ENCODE measurements around the gene TMPRSS2.
A peak's percentile ranks its signal among the peaks of the same experiment; 100 is the strongest.
"Not testable (repeated sequence)": the region's sequence is repeated elsewhere in the genome, so short reads cannot be mapped to it uniquely, and the experiment has no call there.

TMPRSS2 gene

GRCh38 chr21:41428311-41428710, 79.6 kb downstream of the TMPRSS2 start:
- no peak for DNase-seq

DNA sequence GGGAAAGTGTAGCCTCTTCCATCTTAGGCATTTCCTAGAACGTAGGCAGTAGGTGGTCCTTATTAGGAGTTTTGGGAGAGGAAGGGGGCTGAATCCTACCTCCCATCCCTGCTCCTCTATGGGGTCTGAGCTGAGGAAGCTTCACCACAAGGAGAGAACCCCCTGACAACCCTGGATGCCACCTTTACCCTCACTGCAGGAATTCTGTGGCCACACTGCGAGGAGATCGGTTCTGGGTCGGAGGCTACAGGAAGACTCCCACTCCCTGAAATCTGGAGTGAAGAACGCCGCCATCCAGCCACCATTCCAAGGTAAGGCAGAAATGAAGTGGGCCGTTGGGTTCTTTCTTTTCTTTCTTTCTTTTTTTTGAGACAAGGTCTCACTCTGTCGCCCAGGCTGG, 80.4 kb downstream of the TMPRSS2 start:
- DNase-seq = no peak

DNA sequence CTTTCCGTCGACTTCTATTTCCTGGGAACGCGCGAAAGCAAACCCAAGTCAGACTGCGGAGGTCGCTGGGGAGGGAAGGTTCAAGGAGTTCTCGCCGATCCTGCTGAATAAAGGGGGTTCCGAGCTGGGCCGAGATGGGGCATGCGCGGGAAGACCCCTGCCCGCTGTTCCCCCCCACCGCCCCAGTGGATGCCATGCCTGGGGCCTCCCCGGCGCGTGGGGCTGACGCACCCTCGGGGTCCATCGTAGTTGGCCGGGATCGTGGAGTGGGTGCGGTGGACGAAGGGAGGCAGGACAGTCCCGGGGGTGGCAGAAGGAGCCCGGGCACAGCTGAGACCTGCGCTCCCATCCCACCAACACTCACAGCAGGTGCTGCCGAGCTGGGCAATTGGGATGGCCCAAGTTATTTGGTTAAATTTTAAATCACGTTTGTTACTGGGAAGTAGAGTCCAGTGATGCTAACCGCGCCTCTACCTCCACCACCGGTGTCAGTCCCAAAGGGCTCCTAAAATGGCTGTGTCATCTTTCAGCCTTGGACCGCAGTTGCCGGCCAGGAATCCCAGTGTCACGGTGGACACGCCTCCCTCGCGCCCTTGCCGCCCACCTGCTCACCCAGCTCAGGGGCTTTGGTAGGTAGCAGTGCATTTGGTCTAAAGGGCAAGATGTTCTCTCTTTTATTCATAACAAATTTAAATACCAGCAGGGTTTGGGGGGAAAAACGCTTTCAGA, 81.1 kb downstream of the TMPRSS2 start:
- DNase-seq = peak in 1 of 51 donors; percentile 13

DNA sequence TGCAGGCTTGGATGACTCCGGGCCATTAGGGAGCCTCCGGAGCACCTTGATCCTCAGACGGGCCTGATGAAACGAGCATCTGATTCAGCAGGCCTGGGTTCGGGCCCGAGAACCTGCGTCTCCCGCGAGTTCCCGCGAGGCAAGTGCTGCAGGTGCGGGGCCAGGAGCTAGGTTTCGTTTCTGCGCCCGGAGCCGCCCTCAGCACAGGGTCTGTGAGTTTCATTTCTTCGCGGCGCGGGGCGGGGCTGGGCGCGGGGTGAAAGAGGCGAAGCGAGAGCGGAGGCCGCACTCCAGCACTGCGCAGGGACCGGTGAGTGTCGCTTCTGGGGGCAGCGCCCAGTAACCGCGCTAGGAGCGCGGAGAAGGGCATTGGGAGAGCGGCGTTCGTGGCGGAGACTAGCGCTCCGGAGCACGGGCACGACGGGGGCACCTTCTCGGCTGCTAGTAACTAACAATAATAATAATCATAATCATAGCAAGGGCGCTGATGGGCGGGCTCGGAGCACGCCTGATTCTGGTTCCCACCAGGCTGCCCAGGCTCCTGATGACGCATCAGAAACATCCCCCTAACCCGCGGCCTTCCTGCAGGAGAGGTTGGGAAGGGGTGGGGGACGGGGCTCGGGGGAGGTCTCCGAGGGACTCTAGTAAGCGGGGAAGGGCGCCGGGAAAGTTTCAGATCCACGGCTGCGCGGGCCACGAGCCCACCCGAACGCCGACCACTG, 81.8 kb downstream of the TMPRSS2 start, which contains the start of gene MX1:
Gene MX1 (plus strand): TSS at position 286 of the 722 bp plus-strand sequence. CDS start 5,832 bp downstream, outside the sequence.
- peak in 37 of 51 donors; percentile 5 to 62 (median 35) for DNase-seq

GRCh38 chr21:41425588-41425953, 82.4 kb downstream of the TMPRSS2 start:
- DNase-seq = no peak

GRCh38 chr21:41423305-41423636, 84.7 kb downstream of the TMPRSS2 start:
- not testable (repeated sequence) for DNase-seq

DNA sequence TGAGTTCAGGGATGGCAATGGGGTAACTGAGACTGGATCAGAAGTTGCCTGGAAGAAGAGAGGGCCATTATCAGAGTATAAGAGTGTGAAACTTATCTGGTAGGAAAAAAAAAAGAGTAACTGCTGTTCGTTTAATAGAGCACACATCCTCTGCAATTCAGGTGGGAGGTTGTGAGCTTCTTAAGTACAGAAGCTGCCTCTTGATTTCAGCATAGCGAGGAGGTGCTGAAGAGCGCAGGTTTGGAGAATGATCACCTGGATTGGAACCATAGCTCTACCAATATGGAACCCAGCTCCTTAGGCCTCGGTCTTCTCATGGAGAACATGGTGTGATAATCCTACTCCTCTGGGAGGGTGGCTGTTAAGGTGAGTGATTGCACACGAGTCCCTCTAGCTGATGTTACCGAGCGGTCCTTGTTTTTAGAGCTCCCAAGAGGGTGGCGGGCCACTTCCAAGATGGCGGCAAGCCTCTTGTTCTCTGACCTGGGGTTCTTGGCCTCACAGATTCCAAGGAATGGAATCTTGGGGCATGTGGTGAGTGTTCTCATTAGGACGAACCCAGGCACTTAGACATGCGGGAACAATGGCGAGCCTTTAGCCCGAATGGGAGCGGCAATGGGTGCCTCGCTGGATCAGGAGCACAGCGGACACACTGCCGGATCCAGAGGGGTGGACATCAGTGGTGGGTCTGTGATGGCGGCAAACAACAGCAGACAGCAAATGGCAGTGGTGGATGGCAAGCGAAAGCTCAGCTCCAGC, 85.2 kb downstream of the TMPRSS2 start:
- DNase-seq = no peak

DNA sequence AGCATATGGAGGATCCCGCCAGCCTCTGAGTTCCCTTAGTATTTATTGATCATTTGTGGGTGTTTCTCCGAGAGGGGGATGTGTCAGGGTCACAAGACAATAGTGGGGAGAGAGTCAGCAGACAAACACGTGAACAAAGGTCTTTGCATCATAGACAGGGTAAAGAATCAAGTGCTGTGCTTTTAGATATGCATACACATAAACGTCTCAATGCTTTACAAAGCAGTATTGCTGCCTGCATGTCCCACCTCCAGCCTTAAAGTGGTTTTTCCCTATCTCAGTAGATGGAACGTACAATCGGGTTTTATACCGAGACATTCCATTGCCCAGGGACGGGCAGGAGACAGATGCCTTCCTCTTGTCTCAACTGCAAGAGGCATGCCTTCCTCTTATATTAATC, 87.0 kb downstream of the TMPRSS2 start:
- DNase-seq = not testable (repeated sequence)

DNA sequence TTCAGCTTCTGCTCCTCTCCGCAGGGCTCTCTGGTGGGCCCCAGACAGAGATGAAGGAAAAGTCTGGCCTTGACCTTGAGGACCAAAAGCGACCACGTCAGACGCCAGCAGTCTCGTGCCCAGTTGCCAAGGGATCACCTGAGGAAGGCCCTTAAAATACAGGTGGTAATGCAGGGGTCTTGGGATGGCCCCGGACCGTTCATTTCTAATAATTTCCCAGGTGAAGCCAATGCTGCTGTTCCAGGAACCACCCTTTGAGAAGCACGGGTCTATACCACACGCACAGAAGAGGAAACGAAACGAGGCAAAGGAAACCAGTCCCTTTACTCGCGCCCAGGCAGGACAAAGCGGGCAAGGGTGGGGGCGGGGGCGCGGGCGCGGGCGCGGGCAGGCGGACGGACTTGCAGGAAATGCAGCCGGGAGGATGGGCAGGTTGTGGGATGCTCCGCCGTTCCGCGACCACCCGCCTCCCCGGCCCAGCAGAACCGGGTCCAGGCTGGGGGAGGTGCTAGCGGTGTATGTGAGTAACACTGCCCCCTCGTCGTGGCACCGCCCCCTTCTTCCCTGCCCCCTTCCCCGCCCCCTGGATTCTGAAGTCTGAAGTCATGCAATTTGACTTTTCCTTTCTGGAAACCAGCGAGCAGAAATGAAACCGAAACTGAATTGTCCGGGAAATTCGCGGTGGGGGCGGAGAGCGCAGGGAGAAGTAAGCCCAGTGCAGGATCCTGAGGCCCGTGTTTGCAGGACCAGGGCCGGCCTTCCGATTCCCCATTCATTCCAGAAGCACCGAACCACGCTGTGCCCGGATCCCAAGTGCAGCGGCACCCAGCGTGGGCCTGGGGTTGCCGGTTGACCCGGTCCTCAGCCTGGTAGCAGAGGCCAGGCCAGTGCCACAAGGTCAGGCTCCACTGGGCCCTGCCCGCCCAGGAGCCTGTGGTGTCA, 87.8 kb downstream of the TMPRSS2 start:
- peak in 49 of 51 donors; percentile 23 to 81 (median 53) for DNase-seq

- no peak for DNase-seq
These were observed 88.8 kb downstream of the TMPRSS2 start for GRCh38 chr21:41418956-41419680.

- DNase-seq = no peak
These were observed 89.6 kb downstream of the TMPRSS2 start for GRCh38 chr21:41418393-41418792.

DNA sequence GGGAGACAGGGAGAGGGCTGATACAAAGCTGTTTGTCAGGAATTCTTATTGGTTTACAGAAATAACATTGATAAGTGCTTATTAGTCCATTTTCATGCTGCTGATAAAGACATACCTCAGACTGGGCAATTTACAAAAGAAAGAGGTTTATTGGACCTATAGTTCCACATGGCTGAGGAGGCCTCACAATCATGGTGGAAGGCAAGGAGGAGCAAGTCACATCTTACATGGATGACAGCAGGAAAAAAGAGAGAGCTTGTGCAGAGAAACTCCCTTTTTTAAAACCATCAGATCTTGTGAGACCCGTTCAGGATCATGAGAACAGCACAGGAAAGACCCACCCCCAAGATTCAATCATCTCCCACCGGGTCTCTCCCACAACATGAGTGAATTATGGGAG, 90.5 kb downstream of the TMPRSS2 start:
- DNase-seq = not testable (repeated sequence)
